Activated CD4-positive, alpha-beta T cell treated with anti-CD3 and anti-CD28 coated beads, Interleukin-2, amount 50 U/mL, for 48 hours (primary cell): Measurements from ENCODE around the gene ZFYVE16.
A peak's percentile ranks its signal among the peaks of the same experiment; 100 is the strongest.
"Not testable (repeated sequence)": the region's sequence is repeated elsewhere in the genome, so short reads cannot be mapped to it uniquely, and the experiment has no call there.

ENCODE experiments used
- DNase-seq, 2 experiments: peaks; one replicate each; pipeline ENCODE4 v3.0.0-alpha.2; 2020

Gene ZFYVE16

DNA sequence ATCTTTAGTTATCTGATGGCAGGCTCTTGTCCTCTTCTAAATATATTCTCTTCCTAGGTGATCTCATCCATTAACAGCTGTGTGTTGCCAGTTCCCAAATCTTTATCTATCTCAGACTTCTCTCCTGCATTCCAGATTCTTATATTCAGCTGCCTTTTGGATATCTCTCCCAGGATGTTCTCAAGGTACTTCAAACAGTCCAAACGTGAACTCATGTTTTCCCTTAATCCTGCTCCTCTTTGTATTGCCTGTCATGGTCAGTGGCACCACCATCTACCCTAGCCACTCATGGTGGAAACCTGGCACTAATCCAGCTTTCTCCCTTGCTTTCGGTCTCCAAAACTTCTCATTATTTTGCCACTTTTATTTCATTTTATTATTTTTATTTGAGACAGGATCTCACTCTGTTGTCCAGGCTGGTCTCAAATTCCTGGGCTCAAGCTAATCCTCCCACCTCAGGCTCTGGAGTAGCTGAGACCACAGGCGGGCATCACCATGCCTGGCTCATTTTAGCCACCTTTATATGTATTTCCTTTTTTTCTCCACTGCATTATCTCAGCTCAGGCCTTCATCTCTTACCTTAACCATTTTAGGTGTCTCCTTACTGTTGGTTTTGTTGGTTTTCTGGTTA lies 3.8 kb downstream of the ZFYVE16 start:
- no peak for DNase-seq

- DNase-seq = no peak
Observed at GRCh38 chr5:80414113-80414512, 6.2 kb downstream of the ZFYVE16 start.

DNA sequence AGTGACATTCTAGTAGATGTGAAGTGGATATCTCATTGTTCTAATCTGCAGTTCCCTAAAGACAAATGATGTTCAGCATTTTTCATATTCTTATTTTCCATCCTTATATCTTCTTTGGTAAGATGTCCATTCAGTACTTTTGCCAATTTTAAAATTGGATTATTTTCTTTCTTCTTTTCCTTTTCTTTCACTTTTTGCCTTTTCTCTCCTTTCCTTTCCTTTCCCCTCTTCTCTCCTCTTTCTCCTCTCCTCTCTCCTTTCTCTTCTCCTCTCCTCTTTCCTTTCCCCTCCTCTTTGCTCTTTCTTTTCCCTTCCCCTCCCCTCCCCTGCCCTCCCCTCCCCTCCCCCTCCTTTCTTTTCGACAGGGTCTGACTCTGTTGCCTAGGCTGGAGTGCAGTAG lies 10.1 kb downstream of the ZFYVE16 start:
- DNase-seq = no peak

- not testable (repeated sequence) for DNase-seq
Observed at GRCh38 chr5:80424365-80424764, 16.5 kb downstream of the ZFYVE16 start.

DNA sequence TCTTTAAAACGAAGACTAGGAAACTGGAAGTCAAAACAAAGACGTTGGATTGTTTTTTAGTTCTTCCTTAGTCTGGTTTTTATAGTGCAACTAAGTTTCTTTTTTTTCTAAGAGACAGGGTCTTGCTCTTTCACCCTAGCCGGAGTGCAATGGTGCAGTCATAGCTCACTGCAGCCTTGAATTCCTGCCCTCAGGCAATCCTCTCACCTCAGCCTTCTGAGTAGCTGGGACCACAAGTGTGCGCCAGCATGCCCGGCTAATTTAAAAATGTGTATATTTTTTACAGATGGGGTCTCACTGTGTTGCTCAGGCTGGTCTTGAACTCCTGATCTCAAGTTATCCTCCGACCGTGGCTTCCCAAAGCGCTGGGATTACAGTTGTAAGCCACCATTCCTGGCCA lies 27.6 kb downstream of the ZFYVE16 start:
- no peak for DNase-seq

- no peak for DNase-seq
Observed at GRCh38 chr5:80437326-80437725, 29.5 kb downstream of the ZFYVE16 start.

DNA sequence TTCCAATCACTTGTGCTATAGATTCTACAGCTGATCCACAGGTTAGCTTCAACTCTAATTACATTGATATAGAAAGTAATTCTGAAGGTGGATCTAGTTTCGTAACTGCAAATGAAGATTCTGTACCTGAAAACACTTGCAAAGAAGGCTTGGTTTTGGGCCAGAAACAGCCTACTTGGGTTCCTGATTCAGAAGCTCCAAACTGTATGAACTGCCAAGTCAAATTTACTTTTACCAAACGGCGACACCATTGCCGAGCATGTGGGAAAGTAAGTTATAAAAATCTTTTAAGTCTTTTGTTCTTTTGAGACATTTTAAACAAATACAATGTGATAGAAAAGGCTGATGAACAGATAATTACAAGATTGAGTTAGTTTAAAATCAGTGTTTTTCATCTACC lies 30.9 kb downstream of the ZFYVE16 start:
- no peak for DNase-seq

- DNase-seq = no peak
Observed at GRCh38 chr5:80439213-80439612, 31.3 kb downstream of the ZFYVE16 start.

DNA sequence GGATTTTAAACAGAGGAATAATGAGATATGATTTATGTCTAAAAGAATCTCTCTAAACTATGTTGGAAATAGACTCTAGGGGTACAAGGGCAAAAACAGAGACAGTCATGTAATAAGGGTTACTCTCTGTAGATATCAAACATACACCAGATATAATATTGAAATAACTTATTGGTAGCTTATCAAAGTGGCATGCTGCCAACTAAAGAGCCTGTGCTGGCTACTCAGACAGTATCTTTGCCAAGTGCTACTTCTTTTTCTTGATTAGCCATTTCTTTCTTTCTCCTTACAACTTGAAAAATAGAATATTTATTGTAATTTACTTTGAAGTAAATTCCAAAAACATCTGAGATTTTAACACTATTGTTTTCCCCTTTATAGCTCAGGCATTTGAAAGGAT lies 34.9 kb downstream of the ZFYVE16 start:
- no peak for DNase-seq

GRCh38 chr5:80453366-80453765 lies 45.5 kb downstream of the ZFYVE16 start:
- no peak for DNase-seq

DNA sequence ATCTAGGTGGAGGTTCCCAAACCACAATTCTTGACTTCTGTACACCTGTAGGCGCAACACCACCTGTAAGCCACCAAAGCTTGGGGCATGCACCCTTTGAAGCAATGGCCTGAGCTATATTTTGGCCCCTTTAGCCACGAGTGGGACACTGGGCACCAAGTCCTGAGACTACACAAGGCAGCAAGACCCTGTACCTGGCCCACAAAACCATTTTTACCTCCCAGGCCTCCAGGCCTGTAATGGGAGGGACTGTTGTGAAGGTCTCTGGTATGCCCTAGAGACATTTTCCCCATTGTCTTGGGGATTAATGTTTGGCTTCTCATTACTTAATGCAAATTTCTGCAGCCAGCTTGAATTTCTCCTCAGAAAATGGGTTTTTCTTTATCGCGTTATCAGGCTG lies 55.4 kb downstream of the ZFYVE16 start:
- DNase-seq = no peak

- no peak for DNase-seq
Observed at GRCh38 chr5:80466669-80467485, 59.0 kb downstream of the ZFYVE16 start.

DNA sequence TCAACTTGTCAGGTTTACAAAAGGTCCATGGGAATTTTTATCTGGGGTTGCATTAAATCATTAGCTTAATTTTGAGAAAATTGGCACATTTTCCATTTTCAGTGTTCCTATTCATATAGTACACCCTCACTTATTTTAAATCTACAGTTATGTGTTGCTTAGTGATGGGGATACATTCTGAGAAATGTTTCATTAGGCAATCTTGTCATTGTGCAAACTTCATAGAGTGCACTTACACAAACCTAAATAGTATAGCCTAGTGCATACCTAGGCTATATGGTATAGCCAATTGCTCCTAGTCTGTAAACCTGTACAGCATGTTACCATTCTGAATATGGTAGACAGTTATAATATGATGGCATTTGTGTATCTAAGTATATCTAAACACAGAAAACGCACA lies 60.3 kb downstream of the ZFYVE16 start:
- no peak for DNase-seq

GRCh38 chr5:80470631-80471030 lies 62.8 kb downstream of the ZFYVE16 start:
- not testable (repeated sequence) for DNase-seq

GRCh38 chr5:80474929-80475328 lies 67.1 kb downstream of the ZFYVE16 start:
- DNase-seq = no peak

GRCh38 chr5:80479713-80480112 lies 71.8 kb downstream of the ZFYVE16 start:
- DNase-seq = no peak

DNA sequence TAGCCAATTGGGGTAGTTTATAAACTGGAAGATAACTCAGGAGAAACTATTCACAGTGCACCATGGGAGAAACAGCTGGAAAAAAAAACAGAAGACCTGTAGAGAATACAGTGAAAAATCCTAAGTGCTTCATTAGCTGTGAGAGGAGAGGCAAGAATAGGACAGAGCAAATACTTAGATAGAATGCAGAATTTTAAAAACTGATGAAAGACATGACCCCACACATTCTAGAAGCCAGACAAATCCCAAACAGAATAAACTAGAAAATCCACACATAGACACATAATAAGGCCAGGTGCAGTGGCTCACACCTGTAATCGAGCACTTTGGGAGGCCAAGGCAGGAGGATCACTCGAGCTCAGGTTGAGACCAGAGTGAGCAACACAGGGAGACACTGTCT lies 72.5 kb downstream of the ZFYVE16 start:
- no peak for DNase-seq

- DNase-seq = peak; percentile 18 to 29
Observed at GRCh38 chr5:80481019-80481893, 73.4 kb downstream of the ZFYVE16 start.

DNA sequence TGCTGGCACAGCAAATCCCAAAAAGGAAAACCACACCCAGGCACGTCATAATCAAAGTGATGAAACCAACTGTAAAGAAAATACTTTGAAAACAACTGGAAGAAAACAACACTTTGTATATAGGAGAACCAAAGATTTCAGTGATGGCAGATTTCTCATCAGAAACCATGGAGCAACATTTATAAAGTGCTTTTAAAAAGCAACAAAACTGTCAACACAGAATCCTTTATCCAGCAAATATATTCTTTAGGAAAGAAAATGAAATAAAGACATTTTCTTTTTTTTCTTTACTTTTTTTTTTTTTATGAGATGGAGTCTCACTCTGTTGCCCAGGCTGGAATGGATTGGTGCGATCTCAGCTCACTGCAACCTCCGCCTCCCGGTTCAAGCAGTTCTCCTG lies 74.7 kb downstream of the ZFYVE16 start:
- no peak for DNase-seq

- DNase-seq = no peak
Observed at GRCh38 chr5:80483636-80484232, 75.9 kb downstream of the ZFYVE16 start.

GRCh38 chr5:80487444-80487828 lies 79.6 kb downstream of the ZFYVE16 start:
- no peak for DNase-seq

DNA sequence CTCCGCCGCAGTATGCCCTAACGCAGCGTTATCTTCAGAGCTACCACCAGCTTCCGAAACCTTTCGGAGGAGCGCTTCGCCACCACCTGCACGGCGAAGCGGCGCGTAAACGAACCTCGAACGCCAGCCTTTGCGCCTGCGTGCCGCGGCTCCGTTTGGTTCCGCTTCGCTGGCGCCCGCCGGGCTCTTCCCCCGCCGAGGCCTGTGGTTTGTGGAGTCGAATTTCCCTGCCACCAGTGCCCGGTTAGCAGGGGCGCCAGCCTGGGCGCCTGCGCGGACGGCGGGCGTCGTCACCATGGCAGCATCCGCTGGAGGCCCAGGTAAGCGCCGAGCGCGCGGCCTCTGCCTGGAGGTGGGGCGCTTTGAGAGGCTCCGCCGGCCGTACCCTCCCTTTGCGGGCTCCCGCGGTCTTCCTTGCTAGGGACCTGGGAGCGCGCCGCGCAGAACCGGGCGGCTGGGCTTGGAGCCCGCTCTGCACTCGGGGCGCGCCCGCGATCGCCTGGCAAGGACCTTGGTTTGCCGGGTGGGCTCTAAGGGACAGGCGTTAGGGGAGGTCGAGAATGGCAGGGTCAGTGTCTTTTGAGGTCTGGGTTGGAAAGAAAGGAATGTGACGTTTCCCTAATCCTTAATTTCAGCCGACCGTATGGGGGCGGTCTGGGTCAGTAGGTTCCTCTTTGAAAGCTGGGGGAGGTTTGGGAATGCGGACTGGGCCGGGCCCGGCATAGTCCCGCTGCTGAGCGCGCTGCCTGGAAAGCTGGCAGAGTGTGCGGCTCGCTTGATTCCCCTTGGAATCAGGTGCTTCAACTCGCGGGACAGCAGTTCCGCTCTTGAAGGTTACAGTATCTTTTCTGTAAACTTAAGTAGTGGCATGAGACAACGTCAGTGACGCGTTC lies 80.2 kb downstream of the ZFYVE16 start, which contains the start of gene FAM151B:
Gene FAM151B (plus strand): TSS at position 272 of the 893 bp plus-strand sequence. CDS start 24 bp downstream, at position 296.
- DNase-seq = peak; percentile 79 to 85
